Measurements from ENCODE around the gene FAM227B.

The FAM227B gene

GRCh38 chr15:49652922-49653321 lies 32.3 kb upstream of the FAM227B start:
- Histone ChIP-seq H4K5ac (ENCODE audit: low read length) (no peak overlapping the region), H2BK120ac (ENCODE audit: low read depth, low read length) (no peak overlapping the region), H3K4me3 (ENCODE audit: low read length) (no peak overlapping the region), H3K79me1 (ENCODE audit: low read length) (no peaks in the 10 kb centered on the region), H3K4me1 (ENCODE audit: control insufficient read depth, low read depth, low read length) (no peaks in the 10 kb centered on the region), H2BK15ac (replicated peaks; ENCODE audit: low read depth) (no peak overlapping the region), H4K8ac (ENCODE audit: low read depth, low read length) (no peak overlapping the region), H3K56ac (ENCODE audit: low read length) (no peak overlapping the region), H2BK5ac (ENCODE audit: low read length) (no peak overlapping the region), H3K27ac (ENCODE audit: low read depth, low read length) (no peak overlapping the region), H3K36me3 (ENCODE audit: control insufficient read depth, insufficient read depth, low read length) (no peaks in the 10 kb centered on the region), H2AK5ac (ENCODE audit: low read length) (no peak overlapping the region), H3K23ac (ENCODE audit: low read length) (no peak overlapping the region), H3K79me2 (ENCODE audit: control insufficient read depth, insufficient read depth, low read length) (no peaks in the 10 kb centered on the region), H3K9ac (ENCODE audit: low read length) (no peak overlapping the region), H3K4ac (ENCODE audit: low read depth, low read length) (no peak overlapping the region), H3K18ac (ENCODE audit: low read length) (no peak overlapping the region), H3K4me2 (ENCODE audit: low read length) (no peak overlapping the region), H3K27me3 (ENCODE audit: insufficient read depth, low read length, poor library complexity) (no peaks in the 10 kb centered on the region)
- no CpG with 5 or more reads among the region's 1 CpG for WGBS (ENCODE audit: extremely low coverage, insufficient coverage, low lambda C conversion rate)
- DNase-seq, result no peak

DNA sequence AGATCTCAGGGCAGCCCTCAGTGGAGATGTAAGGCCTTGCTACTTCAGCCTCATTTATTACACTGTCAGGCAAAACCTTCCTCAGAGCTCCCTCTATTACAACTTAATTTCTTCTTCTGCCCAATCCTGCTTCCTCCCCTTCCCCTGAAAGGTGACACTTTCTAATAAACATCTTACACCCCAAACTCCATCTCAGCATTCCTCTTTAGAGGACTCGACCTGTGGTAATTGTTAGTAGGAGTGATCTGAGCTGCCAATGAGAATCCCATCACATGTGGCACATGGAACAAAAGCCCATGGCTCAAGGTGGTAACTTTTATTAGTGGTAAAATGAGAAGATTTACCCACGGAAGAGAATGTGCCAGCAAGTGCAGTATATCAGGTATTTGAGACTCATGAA lies 30.1 kb upstream of the FAM227B start:
- WGBS (ENCODE audit: extremely low coverage, insufficient coverage, low lambda C conversion rate), result no CpG with 5 or more reads among the region's 2 CpGs
- no peak overlapping the region for H2BK120ac ChIP-seq (ENCODE audit: low read depth, low read length)
- no peak overlapping the region for H3K4me2 ChIP-seq (ENCODE audit: low read length)
- no peak overlapping the region for H4K8ac ChIP-seq (ENCODE audit: low read depth, low read length)
- no peaks in the 10 kb centered on the region for H3K27me3 ChIP-seq (ENCODE audit: insufficient read depth, low read length, poor library complexity)
- no peaks in the 10 kb centered on the region for H3K36me3 ChIP-seq (ENCODE audit: control insufficient read depth, insufficient read depth, low read length)
- H4K5ac ChIP-seq (ENCODE audit: low read length), result no peak overlapping the region
- no peak overlapping the region for H3K18ac ChIP-seq (ENCODE audit: low read length)
- no peak overlapping the region for H3K27ac ChIP-seq (ENCODE audit: low read depth, low read length)
- no peaks in the 10 kb centered on the region for H3K79me2 ChIP-seq (ENCODE audit: control insufficient read depth, insufficient read depth, low read length)
- no peak overlapping the region for H2AK5ac ChIP-seq (ENCODE audit: low read length)
- H3K9ac ChIP-seq (ENCODE audit: low read length), result no peak overlapping the region
- no peak overlapping the region for H3K4me3 ChIP-seq (ENCODE audit: low read length)
- no peak overlapping the region for H2BK5ac ChIP-seq (ENCODE audit: low read length)
- H3K79me1 ChIP-seq (ENCODE audit: low read length), result no peaks in the 10 kb centered on the region
- no peak overlapping the region for H2BK15ac ChIP-seq (replicated peaks; ENCODE audit: low read depth)
- no peak for DNase-seq
- no peak overlapping the region for H3K56ac ChIP-seq (ENCODE audit: low read length)
- peaks cover 2% of the 10 kb centered on the region for H3K4me1 ChIP-seq (ENCODE audit: control insufficient read depth, low read depth, low read length)
- H3K23ac ChIP-seq (ENCODE audit: low read length), result no peak overlapping the region
- H3K4ac ChIP-seq (ENCODE audit: low read depth, low read length), result no peak overlapping the region

- H3K18ac ChIP-seq (ENCODE audit: low read length), result no peak overlapping the region
- no peak overlapping the region for H2BK15ac ChIP-seq (replicated peaks; ENCODE audit: low read depth)
- WGBS (ENCODE audit: extremely low coverage, insufficient coverage, low lambda C conversion rate), result no CpG with 5 or more reads among the region's 1 CpG
- no peak overlapping the region for H4K5ac ChIP-seq (ENCODE audit: low read length)
- H3K4me2 ChIP-seq (ENCODE audit: low read length), result no peak overlapping the region
- H4K8ac ChIP-seq (ENCODE audit: low read depth, low read length), result no peak overlapping the region
- H3K9ac ChIP-seq (ENCODE audit: low read length), result no peak overlapping the region
- no peak overlapping the region for H2BK120ac ChIP-seq (ENCODE audit: low read depth, low read length)
- no peak overlapping the region for H3K4ac ChIP-seq (ENCODE audit: low read depth, low read length)
- no peaks in the 10 kb centered on the region for H3K79me1 ChIP-seq (ENCODE audit: low read length)
- H3K27me3 ChIP-seq (ENCODE audit: insufficient read depth, low read length, poor library complexity), result no peaks in the 10 kb centered on the region
- DNase-seq, result no peak
- peaks cover 2% of the 10 kb centered on the region for H3K4me1 ChIP-seq (ENCODE audit: control insufficient read depth, low read depth, low read length)
- H3K27ac ChIP-seq (ENCODE audit: low read depth, low read length), result no peak overlapping the region
- no peak overlapping the region for H2BK5ac ChIP-seq (ENCODE audit: low read length)
- no peaks in the 10 kb centered on the region for H3K36me3 ChIP-seq (ENCODE audit: control insufficient read depth, insufficient read depth, low read length)
- H2AK5ac ChIP-seq (ENCODE audit: low read length), result no peak overlapping the region
- no peaks in the 10 kb centered on the region for H3K79me2 ChIP-seq (ENCODE audit: control insufficient read depth, insufficient read depth, low read length)
- H3K4me3 ChIP-seq (ENCODE audit: low read length), result no peak overlapping the region
- no peak overlapping the region for H3K56ac ChIP-seq (ENCODE audit: low read length)
- no peak overlapping the region for H3K23ac ChIP-seq (ENCODE audit: low read length)
These were observed 29.4 kb upstream of the FAM227B start for GRCh38 chr15:49649987-49650386.

- Histone ChIP-seq H2BK5ac (ENCODE audit: low read length) (no peak overlapping the region), H4K8ac (ENCODE audit: low read depth, low read length) (no peak overlapping the region), H3K23ac (ENCODE audit: low read length) (no peak overlapping the region)
These were observed 26.3 kb upstream of the FAM227B start for GRCh38 chr15:49646891-49647290.

GRCh38 chr15:49645941-49646340 lies 25.3 kb upstream of the FAM227B start:
- Histone ChIP-seq H2AK5ac (ENCODE audit: low read length) (no peak overlapping the region), H3K27me3 (ENCODE audit: insufficient read depth, low read length, poor library complexity) (no peaks in the 10 kb centered on the region), H3K27ac (ENCODE audit: low read depth, low read length) (no peak overlapping the region), H3K4me2 (ENCODE audit: low read length) (no peak overlapping the region), H3K9ac (ENCODE audit: low read length) (no peak overlapping the region), H3K4me1 (ENCODE audit: control insufficient read depth, low read depth, low read length) (peaks cover 6% of the 10 kb centered on the region), H4K5ac (ENCODE audit: low read length) (no peak overlapping the region), H3K23ac (ENCODE audit: low read length) (no peak overlapping the region), H3K4me3 (ENCODE audit: low read length) (no peak overlapping the region), H3K36me3 (ENCODE audit: control insufficient read depth, insufficient read depth, low read length) (no peaks in the 10 kb centered on the region), H3K4ac (ENCODE audit: low read depth, low read length) (no peak overlapping the region), H3K18ac (ENCODE audit: low read length) (no peak overlapping the region), H2BK120ac (ENCODE audit: low read depth, low read length) (no peak overlapping the region), H2BK5ac (ENCODE audit: low read length) (no peak overlapping the region), H2BK15ac (replicated peaks; ENCODE audit: low read depth) (no peak overlapping the region), H3K56ac (ENCODE audit: low read length) (no peak overlapping the region), H3K79me2 (ENCODE audit: control insufficient read depth, insufficient read depth, low read length) (no peaks in the 10 kb centered on the region), H4K8ac (ENCODE audit: low read depth, low read length) (no peak overlapping the region), H3K79me1 (ENCODE audit: low read length) (no peaks in the 10 kb centered on the region)
- DNase-seq, result no peak

More at GRCh38 chr15:49646891-49647290, 26.3 kb upstream of the FAM227B start:
- Histone ChIP-seq H3K79me1 (ENCODE audit: low read length) (no peaks in the 10 kb centered on the region), H3K4me2 (ENCODE audit: low read length) (no peak overlapping the region), H3K4me3 (ENCODE audit: low read length) (no peak overlapping the region), H3K4me1 (ENCODE audit: control insufficient read depth, low read depth, low read length) (peaks cover 6% of the 10 kb centered on the region), H3K27ac (ENCODE audit: low read depth, low read length) (no peak overlapping the region), H2AK5ac (ENCODE audit: low read length) (no peak overlapping the region), H3K56ac (ENCODE audit: low read length) (no peak overlapping the region), H2BK15ac (replicated peaks; ENCODE audit: low read depth) (no peak overlapping the region), H2BK120ac (ENCODE audit: low read depth, low read length) (no peak overlapping the region), H3K4ac (ENCODE audit: low read depth, low read length) (no peak overlapping the region), H3K9ac (ENCODE audit: low read length) (no peak overlapping the region), H4K5ac (ENCODE audit: low read length) (no peak overlapping the region), H3K79me2 (ENCODE audit: control insufficient read depth, insufficient read depth, low read length) (no peaks in the 10 kb centered on the region), H3K18ac (ENCODE audit: low read length) (no peak overlapping the region), H3K27me3 (ENCODE audit: insufficient read depth, low read length, poor library complexity) (no peaks in the 10 kb centered on the region), H3K36me3 (ENCODE audit: control insufficient read depth, insufficient read depth, low read length) (no peaks in the 10 kb centered on the region)
- DNase-seq, result no peak
- no CpG with 5 or more reads among the region's 2 CpGs for WGBS (ENCODE audit: extremely low coverage, insufficient coverage, low lambda C conversion rate)

GRCh38 chr15:49645277-49645676 lies 24.7 kb upstream of the FAM227B start:
- peaks cover 6% of the 10 kb centered on the region for H3K4me1 ChIP-seq (ENCODE audit: control insufficient read depth, low read depth, low read length)
- no peaks in the 10 kb centered on the region for H3K27me3 ChIP-seq (ENCODE audit: insufficient read depth, low read length, poor library complexity)
- no peak overlapping the region for H3K23ac ChIP-seq (ENCODE audit: low read length)
- no peaks in the 10 kb centered on the region for H3K36me3 ChIP-seq (ENCODE audit: control insufficient read depth, insufficient read depth, low read length)
- H2BK120ac ChIP-seq (ENCODE audit: low read depth, low read length), result no peak overlapping the region
- H3K56ac ChIP-seq (ENCODE audit: low read length), result no peak overlapping the region
- no peak overlapping the region for H3K18ac ChIP-seq (ENCODE audit: low read length)
- no peak overlapping the region for H3K4ac ChIP-seq (ENCODE audit: low read depth, low read length)
- no peak overlapping the region for H3K27ac ChIP-seq (ENCODE audit: low read depth, low read length)
- H3K79me2 ChIP-seq (ENCODE audit: control insufficient read depth, insufficient read depth, low read length), result no peaks in the 10 kb centered on the region
- H3K9ac ChIP-seq (ENCODE audit: low read length), result no peak overlapping the region
- H2AK5ac ChIP-seq (ENCODE audit: low read length), result no peak overlapping the region
- no peak overlapping the region for H3K4me3 ChIP-seq (ENCODE audit: low read length)
- no peak overlapping the region for H4K8ac ChIP-seq (ENCODE audit: low read depth, low read length)
- no peak overlapping the region for H2BK15ac ChIP-seq (replicated peaks; ENCODE audit: low read depth)
- H3K4me2 ChIP-seq (ENCODE audit: low read length), result no peak overlapping the region
- no peaks in the 10 kb centered on the region for H3K79me1 ChIP-seq (ENCODE audit: low read length)
- no peak for DNase-seq
- no peak overlapping the region for H4K5ac ChIP-seq (ENCODE audit: low read length)
- no peak overlapping the region for H2BK5ac ChIP-seq (ENCODE audit: low read length)
